HCT116 (cell line): Measurements from ENCODE around the gene CACNA1F. TPM values are rescaled to one million over a fixed set of nuclear protein-coding genes. Genes with fewer than 3 reads are reported as not detected.

ENCODE experiments used
- ATAC-seq: fragments of 200-7000 bp; cut with Tn5 transposase; 2 replicates; pipeline ENCODE4 v1.9.1; 2020; ENCODE audit warnings: mild to moderate bottlenecking, moderate library complexity
- BruUV-seq: library from RNA; stranded (reverse); fragments of 400-500 nt; replicated peaks from 2 replicates; lab custom pipeline; 2021; lab: Mats Ljungman, UMichigan
- CTCF ChIA-PET: fragments of 300-600 bp; sonication (Branson Sonifier 250); formaldehyde crosslinking; loops from one replicate; lab custom pipeline; 2021; ENCODE audit warnings: antibody characterized with exemption; lab: Charles Lee
- POLR2A ChIA-PET: fragments of 300-600, 350-600 bp; sonication (Branson Sonifier 250); formaldehyde crosslinking; loops from one replicate; lab custom pipeline; 2021; ENCODE audit warnings: antibody characterized with exemption; lab: Charles Lee
- RAD21 ChIA-PET, 2 experiments: fragments of 300-600 bp; sonication (Branson Sonifier 250); formaldehyde crosslinking; loops; one replicate each; lab custom pipeline; 2023; ENCODE audit warnings: low total read pairs in 2 of 2; ENCODE audit not compliant: uncharacterized antibody in 2 of 2, unreplicated experiment in 2 of 2, low non-redundant PET in 1 of 2; lab: Charles Lee
- DNase-seq: peaks from one replicate; pipeline ENCODE4 v3.0.0-alpha.2; 2010; ENCODE audit warnings: low read depth, low spot score
- H2AFZ ChIP-seq: fragments of 200-600 bp; shearing (Covaris generic), sonication (generic); 2 replicates; pipeline ENCODE4 v1.6.1; 2017; ENCODE audit warnings: low read depth, mixed run types, mixed read lengths, antibody characterized with exemption, low read length; ENCODE audit not compliant: poor library complexity, severe bottlenecking
- H3K27ac ChIP-seq: 2 replicates; pipeline ENCODE4 v1.5.1; 2012; ENCODE audit warnings: low read depth, low read length
- H3K27me3 ChIP-seq: fragments of 200-600 bp; sonication (generic); 2 replicates; pipeline ENCODE4 v1.6.1; 2016; ENCODE audit warnings: mixed run types, low read length, mixed read lengths; ENCODE audit not compliant: insufficient read depth
- H3K36me3 ChIP-seq, 2 experiments: fragments of 200-500 bp in 1 of 2; fragments of 200-600 bp in 1 of 2; sonication (Bioruptor generic) in 1 of 2; sonication (generic) in 1 of 2; 2 replicates each; pipeline versions ENCODE4 v1.5.1 to v1.6.1; 2014 to 2016; ENCODE audit warnings: low read length in 2 of 2, inconsistent platforms in 1 of 2, mixed read lengths in 1 of 2, mixed run types in 1 of 2; ENCODE audit not compliant: insufficient read depth in 2 of 2, control insufficient read depth in 1 of 2
- H3K4me1 ChIP-seq, 2 experiments: fragments of 200-600 bp in 1 of 2; sonication (generic) in 1 of 2; 2 replicates each; pipeline versions ENCODE4 v1.5.1 to v1.6.1; 2012 to 2017; ENCODE audit warnings: low read length in 2 of 2, inconsistent platforms in 1 of 2, mild to moderate bottlenecking in 1 of 2, mixed read lengths in 1 of 2, mixed run types in 1 of 2, moderate library complexity in 1 of 2; ENCODE audit not compliant: insufficient read depth in 2 of 2, control insufficient read depth in 1 of 2
- H3K4me2 ChIP-seq: fragments of 200-600 bp; sonication (generic); 2 replicates; pipeline ENCODE4 v1.6.1; 2017; ENCODE audit warnings: mixed run types, low read length, mixed read lengths
- H3K4me3 ChIP-seq, 2 experiments: fragments of 200-600 bp in 1 of 2; sonication (generic) in 1 of 2; replicated peaks in 1 of 2; 2 replicates each; pipeline ENCODE4 v1.5.1; 2011 to 2016; ENCODE audit warnings: low read length in 2 of 2, control low read depth in 1 of 2, low read depth in 1 of 2, mild to moderate bottlenecking in 1 of 2, mixed read lengths in 1 of 2, mixed run types in 1 of 2
- H3K79me2 ChIP-seq: fragments of 200-600 bp; sonication (generic); 2 replicates; pipeline ENCODE4 v1.6.1; 2017; ENCODE audit warnings: mild to moderate bottlenecking, mixed run types, low read length, moderate library complexity, mixed read lengths; ENCODE audit not compliant: insufficient read depth
- H3K9ac ChIP-seq: fragments of 200-600 bp; sonication (generic); 2 replicates; pipeline ENCODE4 v1.6.1; 2016; ENCODE audit warnings: low read length, mixed read lengths
- H3K9me2 ChIP-seq: fragments of 200-600 bp; sonication (generic), shearing (Covaris generic); 2 replicates; pipeline ENCODE4 v1.6.1; 2017; ENCODE audit warnings: mixed run types, mild to moderate bottlenecking, moderate library complexity; ENCODE audit not compliant: insufficient read depth
- H3K9me3 ChIP-seq, 2 experiments: fragments of 200-500 bp in 1 of 2; fragments of 200-600 bp in 1 of 2; sonication (Bioruptor generic) in 1 of 2; sonication (generic) in 1 of 2; 2 replicates each; pipeline ENCODE4 v1.6.1; 2014 to 2017; ENCODE audit warnings: low read length in 2 of 2, mixed read lengths in 2 of 2, inconsistent platforms in 1 of 2, low read depth in 1 of 2, mild to moderate bottlenecking in 1 of 2, mixed run types in 1 of 2, moderate library complexity in 1 of 2; ENCODE audit not compliant: control insufficient read depth in 1 of 2, insufficient read depth in 1 of 2
- H4K20me1 ChIP-seq: fragments of 200-600 bp; sonication (generic), shearing (Covaris generic); 2 replicates; pipeline ENCODE4 v1.6.1; 2017; ENCODE audit warnings: mixed run types, mild to moderate bottlenecking, moderate library complexity; ENCODE audit not compliant: insufficient read depth
- EGR1 ChIP-seq: IDR thresholded peaks from 2 replicates; pipeline ENCODE4 v1.6.1; 2012; ENCODE audit warnings: low read depth
- ELF1 ChIP-seq: IDR thresholded peaks from 2 replicates; pipeline ENCODE4 v1.6.1; 2012; ENCODE audit warnings: low read depth, borderline replicate concordance
- FOSL1 ChIP-seq: IDR thresholded peaks from 2 replicates; pipeline ENCODE4 v1.6.1; 2012; ENCODE audit warnings: low read depth
- SIN3A ChIP-seq: IDR thresholded peaks from 2 replicates; pipeline ENCODE4 v1.6.1; 2012; ENCODE audit warnings: low read depth
- intact Hi-C: fragments of 100-400 bp; cut with micrococcal nuclease; formaldehyde crosslinking; loops from 2 replicates; pipeline ENCODE4 v1.10.0; 2022
- total RNA-seq: library from RNA; stranded (reverse); gene quantifications from one replicate; pipeline ENCODE4 v1.2.1, GENCODE V29; 2021; ENCODE audit not compliant: unreplicated experiment

Gene CACNA1F
- total RNA-seq, 1 experiment from 2014 or later, result not detected

GRCh38 chrX:49226946-49227345, 6.2 kb downstream of the CACNA1F start:
- no peak for TF ChIP-seq EGR1
- TF ChIP-seq SIN3A, result no peak
- TF ChIP-seq, all 23 proteins: peak for 0

DNA sequence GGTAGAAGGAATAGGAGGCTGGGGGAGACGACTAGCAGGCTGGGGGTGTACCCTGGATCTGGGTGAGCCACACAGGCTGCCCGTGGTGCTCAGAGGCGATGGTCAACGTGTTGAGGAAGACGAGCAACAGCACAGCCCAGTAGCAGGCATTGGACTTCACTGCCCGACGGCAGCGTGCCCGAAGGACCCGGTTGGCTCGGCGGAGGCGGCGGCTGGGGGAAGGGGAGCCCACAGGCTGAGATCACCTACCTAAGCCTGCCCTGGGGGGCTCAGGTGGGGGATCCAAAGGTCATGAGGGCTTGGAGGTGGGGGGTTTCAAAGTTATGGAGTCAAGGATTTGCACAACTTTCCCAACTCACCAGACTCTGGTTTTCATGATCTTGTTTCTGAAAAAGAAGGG, 7.3 kb downstream of the CACNA1F start:
- H4K20me1 ChIP-seq, result no peaks in the 10 kb centered on the region
- H3K9me2 ChIP-seq, result no peaks in the 10 kb centered on the region
- no peaks in the 10 kb centered on the region for H3K27me3 ChIP-seq
- H3K36me3 ChIP-seq, result no peaks in the 10 kb centered on the region
- DNase-seq, result no peak
- ChIA-PET RAD21 (no interaction called here), CTCF (no interaction called here), POLR2A (no interaction called here)
- no peak overlapping the region for H3K9ac ChIP-seq
- no peak overlapping the region for H3K4me2 ChIP-seq
- intact Hi-C loops, result no loop called here
- H3K9me3 ChIP-seq, result no peaks in the 10 kb centered on the region
- TF ChIP-seq FOSL1, result no peak
- no peak for TF ChIP-seq ELF1
- H3K27ac ChIP-seq, result no peak overlapping the region
- H2AFZ ChIP-seq, result no peak overlapping the region
- no peaks in the 10 kb centered on the region for H3K4me1 ChIP-seq
- H3K4me3 ChIP-seq, result no peak overlapping the region
- H3K79me2 ChIP-seq, result no peaks in the 10 kb centered on the region
- BruUV-seq, result no TSS peak
- ATAC-seq, result no peak

More at GRCh38 chrX:49226946-49227345, 6.2 kb downstream of the CACNA1F start:
- DNase-seq (no peak), ATAC-seq (no peak)
- Histone ChIP-seq H3K4me2 (no peak overlapping the region), H3K79me2 (no peaks in the 10 kb centered on the region), H3K4me3 (no peak overlapping the region), H3K9ac (no peak overlapping the region), H3K9me3 (no peaks in the 10 kb centered on the region), H3K9me2 (no peaks in the 10 kb centered on the region), H3K36me3 (no peaks in the 10 kb centered on the region), H2AFZ (no peak overlapping the region), H4K20me1 (no peaks in the 10 kb centered on the region), H3K27me3 (no peaks in the 10 kb centered on the region), H3K27ac (no peak overlapping the region), H3K4me1 (no peaks in the 10 kb centered on the region)
- ChIA-PET RAD21 (no interaction called here), CTCF (no interaction called here), POLR2A (interaction anchor here (0.9 kb wide), 1 partner anchor 36 kb away, joined by 3 read pairs; no protein-coding TSS in a partner anchor)
- no TSS peak for BruUV-seq
- intact Hi-C loops, result no loop called here
